Rectal smooth muscle tissue (tissue), 1 donor: ENCODE measurements around the gene PCARE.
A peak's percentile ranks its signal among the peaks of the same experiment; 100 is the strongest.

Source experiments
- H3K27ac ChIP-seq: one replicate; pipeline ENCODE4 v1.7.0; 2013; ENCODE audit warnings: low read depth, low read length, inconsistent platforms
- H3K27me3 ChIP-seq: one replicate; pipeline ENCODE4 v1.7.0; 2013; ENCODE audit warnings: low read length; ENCODE audit not compliant: control insufficient read depth, insufficient read depth
- H3K36me3 ChIP-seq: one replicate; pipeline ENCODE4 v1.7.0; 2013; ENCODE audit warnings: low read length; ENCODE audit not compliant: control insufficient read depth, insufficient read depth
- H3K4me1 ChIP-seq: one replicate; pipeline ENCODE4 v1.7.0; 2013; ENCODE audit warnings: low read length; ENCODE audit not compliant: control insufficient read depth, insufficient read depth
- H3K4me3 ChIP-seq: one replicate; pipeline ENCODE4 v1.7.0; 2013; ENCODE audit warnings: low read length
- H3K9ac ChIP-seq: one replicate; pipeline ENCODE4 v1.7.0; 2013; ENCODE audit warnings: low read length

The PCARE gene

DNA sequence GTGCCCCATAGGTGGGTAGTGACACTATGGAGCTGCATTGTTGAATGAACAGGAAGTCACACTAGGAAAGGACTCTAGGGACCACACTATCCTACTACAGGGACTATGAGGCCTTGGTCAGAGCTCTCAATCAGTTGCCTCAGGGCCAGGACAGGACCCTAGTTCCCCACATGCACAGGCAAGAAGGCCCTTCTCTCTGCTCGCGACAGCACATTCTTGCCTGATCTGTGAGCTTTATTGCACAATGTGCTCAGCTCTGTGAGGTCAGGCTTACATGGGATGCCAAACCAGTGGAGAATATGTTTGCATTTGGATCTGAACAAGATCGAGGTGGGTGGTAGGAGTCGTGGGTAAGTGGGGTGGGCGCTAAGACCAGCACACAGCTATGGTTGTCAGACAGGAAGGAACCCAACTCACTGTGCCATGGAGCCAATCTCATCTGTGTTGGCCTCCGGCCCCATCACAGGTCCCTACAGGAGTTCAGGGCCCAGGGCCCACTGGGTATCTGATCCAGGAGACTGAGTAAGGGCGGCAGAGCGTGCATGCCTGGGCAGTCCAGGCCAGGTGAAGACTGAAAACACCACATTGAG is 8.0 kb downstream of the PCARE start:
- Histone ChIP-seq H3K27ac (no peak overlapping the region), H3K4me1 (peaks cover 24% of the 10 kb centered on the region), H3K36me3 (no peaks in the 10 kb centered on the region)

DNA sequence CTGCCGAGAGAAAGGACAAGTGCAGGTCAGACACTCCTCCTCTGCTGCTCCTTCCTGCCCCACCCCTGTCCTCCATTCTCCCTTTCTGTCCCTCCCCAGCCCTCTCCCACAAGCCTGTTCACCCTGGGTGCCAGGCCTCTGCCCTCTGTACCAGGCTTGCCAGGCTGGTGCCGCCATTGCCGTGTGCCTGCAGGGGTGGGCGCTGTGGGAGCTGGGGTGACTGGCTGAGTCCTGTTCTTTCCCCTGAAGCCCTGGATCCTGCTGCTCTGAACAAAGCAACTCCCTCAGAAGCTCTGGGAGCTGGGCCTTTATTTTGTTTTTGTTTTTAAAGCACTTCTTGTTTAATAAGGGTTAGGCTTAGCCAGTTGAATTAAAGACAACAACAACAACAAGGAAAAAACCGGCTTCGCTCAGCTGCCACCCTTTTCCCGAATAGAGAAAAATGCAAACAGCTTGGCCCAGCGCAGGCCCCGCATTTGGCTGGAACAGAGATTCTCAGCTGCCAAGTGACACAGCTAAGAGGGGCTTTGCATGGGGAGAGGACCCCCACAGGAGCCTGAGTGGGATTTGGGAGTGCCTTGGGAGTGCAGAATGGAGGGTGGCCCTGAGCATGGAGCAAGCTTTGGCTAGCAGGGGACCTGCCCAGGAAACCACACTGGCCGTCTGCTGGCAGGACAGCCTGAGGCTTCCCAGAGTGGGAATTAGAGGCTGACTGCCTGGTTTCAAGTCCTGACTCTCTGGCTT is 9.1 kb downstream of the PCARE start:
- Histone ChIP-seq H3K27ac (peak overlapping the region; percentile 82), H3K4me1 (peaks cover 24% of the 10 kb centered on the region)

More for the DNA sequence above, 8.0 kb downstream of the PCARE start:
- no peak overlapping the region for H3K9ac ChIP-seq
- H3K4me3 ChIP-seq, result no peak overlapping the region
- no peaks in the 10 kb centered on the region for H3K27me3 ChIP-seq

GRCh38 chr2:29064746-29065067 is 9.6 kb downstream of the PCARE start:
- Histone ChIP-seq H3K36me3 (no peaks in the 10 kb centered on the region), H3K27me3 (no peaks in the 10 kb centered on the region), H3K27ac (peak overlapping the region; percentile 82), H3K4me1 (peaks cover 24% of the 10 kb centered on the region), H3K9ac (no peak overlapping the region), H3K4me3 (peak overlapping the region; percentile 0)

More for the DNA sequence above, 9.1 kb downstream of the PCARE start:
- H3K4me3 ChIP-seq, result peak overlapping the region; percentile 1
- no peaks in the 10 kb centered on the region for H3K27me3 ChIP-seq
- H3K36me3 ChIP-seq, result no peaks in the 10 kb centered on the region
- H3K9ac ChIP-seq, result no peak overlapping the region

DNA sequence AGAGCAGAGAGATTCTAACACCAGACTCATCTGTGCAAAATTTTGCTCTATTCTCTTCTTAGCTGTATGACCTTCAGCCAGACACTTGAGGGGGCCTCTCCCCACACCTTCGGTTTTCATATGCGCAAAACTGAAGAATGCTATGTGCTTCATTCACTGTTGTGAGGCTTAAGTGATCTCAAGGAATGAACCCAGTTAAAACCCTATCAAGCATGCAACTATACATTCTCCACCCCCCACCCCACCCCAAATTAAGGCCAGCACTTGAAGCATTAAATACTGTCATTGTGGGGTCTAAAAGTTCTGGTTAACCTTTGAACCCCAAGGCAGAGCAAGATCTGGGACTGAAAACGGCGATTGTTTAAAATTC is 10.0 kb downstream of the PCARE start:
- Histone ChIP-seq H3K9ac (no peak overlapping the region), H3K27ac (peak overlapping the region; percentile 82)

DNA sequence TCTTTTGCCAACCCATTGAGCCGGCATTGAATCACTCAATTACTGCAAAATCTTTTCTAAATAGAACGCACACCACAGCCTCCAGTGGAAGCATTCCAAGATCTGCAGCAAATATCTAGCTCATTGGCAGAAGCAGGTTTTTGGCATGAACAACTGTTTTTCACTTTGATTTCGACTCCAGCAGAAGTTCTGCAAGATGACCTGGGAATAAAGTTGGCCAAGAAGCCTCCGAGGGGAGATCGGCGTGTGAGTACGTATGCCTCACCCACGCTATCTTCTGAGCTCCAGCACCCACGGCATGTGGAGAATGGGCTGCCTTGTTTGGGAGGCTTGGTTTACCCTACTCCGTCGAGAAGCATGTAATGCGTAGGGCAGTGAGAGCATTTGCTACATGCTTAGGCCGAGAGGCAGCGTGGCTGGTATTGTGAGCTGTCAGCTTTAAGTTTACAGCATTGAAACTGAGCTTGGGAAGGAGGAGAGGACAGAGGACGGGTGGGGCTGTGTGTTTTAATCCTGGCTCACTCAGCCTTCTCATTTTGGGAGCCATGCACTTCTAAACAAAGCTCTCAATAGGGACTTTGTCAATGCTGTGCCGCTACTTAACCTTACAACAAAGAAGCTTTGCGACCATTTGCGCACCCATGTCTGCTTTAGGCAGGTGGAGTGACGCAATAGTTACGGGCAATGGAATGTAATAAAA is 10.5 kb downstream of the PCARE start:
- Histone ChIP-seq H3K36me3 (no peaks in the 10 kb centered on the region), H3K27ac (peak overlapping the region; percentile 82), H3K27me3 (no peaks in the 10 kb centered on the region), H3K4me3 (peak overlapping the region; percentile 44), H3K4me1 (peaks cover 24% of the 10 kb centered on the region), H3K9ac (no peak overlapping the region)

More for the DNA sequence above, 10.0 kb downstream of the PCARE start:
- Histone ChIP-seq H3K4me1 (peaks cover 24% of the 10 kb centered on the region), H3K4me3 (peak overlapping the region; percentile 44), H3K27me3 (no peaks in the 10 kb centered on the region), H3K36me3 (no peaks in the 10 kb centered on the region)

GRCh38 chr2:29063056-29063455 is 11.3 kb downstream of the PCARE start:
- peak overlapping the region; percentile 44 for H3K4me3 ChIP-seq
- H3K27me3 ChIP-seq, result no peaks in the 10 kb centered on the region
- no peak overlapping the region for H3K9ac ChIP-seq
- H3K4me1 ChIP-seq, result peaks cover 24% of the 10 kb centered on the region
- H3K27ac ChIP-seq, result peak overlapping the region; percentile 82
- H3K36me3 ChIP-seq, result no peaks in the 10 kb centered on the region

GRCh38 chr2:29062371-29062770 is 12.0 kb downstream of the PCARE start:
- Histone ChIP-seq H3K36me3 (no peaks in the 10 kb centered on the region), H3K27ac (no peak overlapping the region), H3K4me1 (peaks cover 24% of the 10 kb centered on the region), H3K27me3 (no peaks in the 10 kb centered on the region), H3K4me3 (no peak overlapping the region), H3K9ac (no peak overlapping the region)

DNA sequence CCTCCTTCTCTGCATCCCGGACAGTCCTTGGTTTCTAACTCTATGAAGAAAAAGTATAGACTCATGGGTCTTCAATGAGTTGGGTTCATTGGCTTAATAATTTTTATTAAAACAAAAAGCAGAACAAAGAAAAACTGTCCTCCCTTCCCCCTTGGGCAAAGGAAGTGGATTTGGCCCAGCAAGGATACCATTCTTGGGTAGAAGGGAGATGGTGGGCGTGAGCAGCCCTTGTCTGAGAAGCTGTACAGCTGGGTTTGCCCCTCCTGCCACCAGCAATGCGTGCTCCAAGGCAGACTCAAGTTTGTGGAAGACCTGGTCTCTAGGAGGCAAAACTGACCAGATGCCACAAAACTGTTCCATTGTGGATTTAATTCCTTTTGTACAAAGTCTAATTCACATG is 12.7 kb downstream of the PCARE start:
- Histone ChIP-seq H3K27me3 (no peaks in the 10 kb centered on the region), H3K9ac (no peak overlapping the region), H3K27ac (no peak overlapping the region), H3K36me3 (no peaks in the 10 kb centered on the region), H3K4me1 (peaks cover 24% of the 10 kb centered on the region), H3K4me3 (no peak overlapping the region)

DNA sequence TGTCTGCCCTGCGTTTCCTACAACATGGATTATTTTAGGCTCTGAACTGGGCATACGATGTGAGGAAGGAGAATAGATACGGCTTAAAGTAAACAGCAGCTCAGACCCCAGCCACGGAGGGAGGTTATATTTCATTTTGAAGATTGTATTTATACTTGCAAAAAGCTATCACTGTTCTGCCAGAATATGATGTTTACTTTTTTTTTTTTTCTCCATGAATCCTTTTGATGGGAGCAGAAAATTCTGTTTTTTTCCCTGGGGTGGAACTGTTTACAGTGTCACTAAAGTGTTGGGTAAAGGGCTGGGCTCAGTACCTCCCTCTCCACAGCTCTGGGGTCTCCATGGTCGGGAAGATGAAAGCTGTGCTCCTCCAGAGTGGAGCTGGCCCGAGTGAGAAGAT is 13.1 kb downstream of the PCARE start:
- no peak overlapping the region for H3K9ac ChIP-seq
- H3K4me1 ChIP-seq, result peaks cover 24% of the 10 kb centered on the region
- no peaks in the 10 kb centered on the region for H3K36me3 ChIP-seq
- H3K27ac ChIP-seq, result no peak overlapping the region
- H3K27me3 ChIP-seq, result no peaks in the 10 kb centered on the region
- H3K4me3 ChIP-seq, result no peak overlapping the region

- Histone ChIP-seq H3K27ac (no peak overlapping the region), H3K4me3 (no peak overlapping the region), H3K4me1 (peaks cover 22% of the 10 kb centered on the region), H3K36me3 (no peaks in the 10 kb centered on the region), H3K27me3 (no peaks in the 10 kb centered on the region), H3K9ac (no peak overlapping the region)
These were observed 13.9 kb downstream of the PCARE start for GRCh38 chr2:29060441-29060840.

DNA sequence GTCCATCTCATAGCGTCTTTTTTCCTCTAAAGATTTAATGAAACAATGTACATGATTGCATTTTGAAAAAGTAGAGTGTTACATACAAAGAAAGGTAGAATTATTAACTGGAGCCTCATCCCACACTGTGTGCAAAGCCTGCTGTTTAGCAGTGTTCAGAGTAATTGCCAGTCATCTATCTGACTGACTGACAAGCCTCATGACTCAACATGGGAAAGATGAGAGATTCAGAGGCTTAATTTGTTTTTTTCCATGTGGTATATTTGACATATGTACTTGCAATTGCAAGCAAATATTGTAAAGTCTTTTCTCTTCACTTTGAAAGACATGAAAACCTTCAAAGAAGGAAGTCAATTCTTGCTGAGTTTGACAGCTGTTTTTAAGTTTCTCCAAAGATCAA is 14.7 kb downstream of the PCARE start:
- no peak overlapping the region for H3K9ac ChIP-seq
- peaks cover 18% of the 10 kb centered on the region for H3K4me1 ChIP-seq
- no peaks in the 10 kb centered on the region for H3K36me3 ChIP-seq
- no peak overlapping the region for H3K4me3 ChIP-seq
- no peaks in the 10 kb centered on the region for H3K27me3 ChIP-seq
- H3K27ac ChIP-seq, result no peak overlapping the region

GRCh38 chr2:29057006-29057405 is 17.3 kb downstream of the PCARE start:
- no peak overlapping the region for H3K4me3 ChIP-seq
- H3K9ac ChIP-seq, result no peak overlapping the region
- H3K36me3 ChIP-seq, result no peaks in the 10 kb centered on the region
- no peaks in the 10 kb centered on the region for H3K27me3 ChIP-seq
- no peak overlapping the region for H3K27ac ChIP-seq
- peaks cover 10% of the 10 kb centered on the region for H3K4me1 ChIP-seq
